IPS-NIHi7 (cell line): ENCODE results near the gene PLCD1.

Source experiments
- DNase-seq: peaks from one replicate; pipeline ENCODE4 v3.0.0; 2012; ENCODE audit warnings: mixed read lengths; ENCODE audit errors: extremely low spot score

Gene PLCD1

GRCh38 chr3:38016847-38017444, 12.5 kb downstream of the PLCD1 start:
- no peak for DNase-seq

- no peak for DNase-seq
These were observed 13.0 kb downstream of the PLCD1 start for GRCh38 chr3:38016410-38016809.

GRCh38 chr3:38015984-38016383, 13.5 kb downstream of the PLCD1 start:
- DNase-seq: no peak

GRCh38 chr3:38015485-38015884, 14.0 kb downstream of the PLCD1 start:
- no peak for DNase-seq

GRCh38 chr3:38011111-38011510, 18.3 kb downstream of the PLCD1 start:
- no peak for DNase-seq

GRCh38 chr3:38009807-38010591, 19.4 kb downstream of the PLCD1 start:
- DNase-seq: no peak

GRCh38 chr3:38008971-38009580, 20.4 kb downstream of the PLCD1 start:
- DNase-seq: no peak

GRCh38 chr3:38008191-38008701, 21.2 kb downstream of the PLCD1 start:
- DNase-seq: no peak

- DNase-seq: no peak
These were observed 21.7 kb downstream of the PLCD1 start for GRCh38 chr3:38007754-38008090.

- no peak for DNase-seq
These were observed 22.9 kb downstream of the PLCD1 start for GRCh38 chr3:38006445-38006995.

GRCh38 chr3:38006031-38006430, 23.4 kb downstream of the PLCD1 start:
- no peak for DNase-seq

- DNase-seq: no peak
These were observed 24.1 kb downstream of the PLCD1 start for GRCh38 chr3:38005076-38006020.

- peak; percentile 56 for DNase-seq
These were observed 24.9 kb downstream of the PLCD1 start for GRCh38 chr3:38004415-38005075.

- no peak for DNase-seq
These were observed 25.5 kb downstream of the PLCD1 start for GRCh38 chr3:38003817-38004414.

GRCh38 chr3:38003371-38003816, 26.0 kb downstream of the PLCD1 start:
- peak; percentile 86 for DNase-seq

GRCh38 chr3:38002940-38003339, 26.5 kb downstream of the PLCD1 start:
- no peak for DNase-seq

GRCh38 chr3:38002291-38002876, 27.1 kb downstream of the PLCD1 start:
- no peak for DNase-seq

GRCh38 chr3:38001456-38002081, 27.9 kb downstream of the PLCD1 start:
- DNase-seq: no peak

- DNase-seq: no peak
These were observed 28.4 kb downstream of the PLCD1 start for GRCh38 chr3:38000965-38001455.
